Limb (tissue), 2 donors: ENCODE results near the gene PTPRE.

Experiments
- DNase-seq, 2 donors: peaks; one replicate each; pipeline ENCODE4 v3.0.0-alpha.2; 2016; ENCODE audit errors: extremely low spot score in 2 of 2

PTPRE gene

DNA sequence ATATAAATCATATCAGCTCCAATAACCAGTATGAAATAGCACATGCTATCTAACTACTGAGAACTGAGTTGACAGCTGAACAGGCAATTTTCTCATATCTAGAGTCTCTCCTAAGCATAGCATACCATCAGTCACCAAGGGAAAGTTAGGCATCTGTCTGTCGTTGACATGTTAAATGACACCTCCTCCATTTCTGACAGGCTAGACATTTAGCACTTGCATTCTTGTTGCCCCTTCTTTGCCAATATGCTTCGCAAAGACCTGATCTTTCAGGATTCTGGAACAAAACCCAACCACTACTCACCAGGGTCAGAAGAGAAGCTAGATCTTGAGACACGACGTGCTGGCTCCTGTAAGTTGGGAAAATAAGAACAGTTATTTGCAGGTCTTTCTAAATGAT is 209.3 kb downstream of the PTPRE start:
- DNase-seq = no peak

GRCh38 chr10:128116851-128117615 is 210.1 kb downstream of the PTPRE start:
- no peak for DNase-seq

DNA sequence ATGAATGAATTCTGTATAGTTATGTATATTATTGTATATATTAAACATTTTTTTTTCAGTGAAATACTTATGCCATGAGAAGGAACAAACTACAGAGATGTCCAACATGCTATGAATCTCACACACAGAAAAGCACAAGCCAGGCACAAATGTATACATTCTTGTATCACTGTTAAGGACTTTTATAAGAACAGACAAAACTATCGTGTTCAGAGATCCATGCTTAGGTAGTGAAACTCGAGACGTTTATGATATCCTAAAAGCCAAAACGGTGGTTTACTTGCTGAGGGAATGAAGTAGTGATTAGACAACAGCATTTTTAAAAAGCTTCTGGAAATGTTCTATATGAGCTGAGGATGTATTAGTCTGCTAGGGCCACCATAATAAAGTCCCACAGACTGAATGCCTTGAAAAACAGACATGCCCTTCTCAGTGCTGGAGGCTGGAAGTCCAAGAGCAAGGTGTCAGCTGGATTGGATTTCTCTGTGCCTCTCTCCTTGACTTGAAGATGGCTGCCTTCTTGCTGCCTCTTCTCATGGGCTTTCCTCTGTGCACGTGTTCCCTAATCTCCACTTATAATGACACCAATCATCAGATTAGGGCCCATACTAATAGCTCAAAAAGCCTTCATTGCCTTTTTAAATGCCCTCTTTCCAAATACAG is 215.0 kb downstream of the PTPRE start:
- DNase-seq = no peak

DNA sequence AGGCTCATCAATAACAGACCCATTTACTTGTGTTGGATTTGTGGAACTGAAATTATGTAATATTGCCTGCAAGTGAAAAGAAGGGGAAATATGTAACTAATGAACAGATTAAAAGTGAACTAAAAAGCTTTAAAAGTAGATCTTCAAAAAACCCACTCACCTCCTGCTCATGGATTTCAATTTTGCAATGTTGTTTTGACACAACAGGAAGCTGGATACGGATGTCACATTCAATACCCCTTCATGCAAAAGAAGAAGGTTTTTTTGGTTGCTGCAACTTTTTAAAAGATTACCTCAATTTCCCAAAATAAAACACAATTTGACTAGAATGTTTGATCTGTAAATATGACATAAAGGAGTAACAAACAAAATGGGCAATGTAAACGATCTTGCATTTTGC is 216.0 kb downstream of the PTPRE start:
- no peak for DNase-seq

DNA sequence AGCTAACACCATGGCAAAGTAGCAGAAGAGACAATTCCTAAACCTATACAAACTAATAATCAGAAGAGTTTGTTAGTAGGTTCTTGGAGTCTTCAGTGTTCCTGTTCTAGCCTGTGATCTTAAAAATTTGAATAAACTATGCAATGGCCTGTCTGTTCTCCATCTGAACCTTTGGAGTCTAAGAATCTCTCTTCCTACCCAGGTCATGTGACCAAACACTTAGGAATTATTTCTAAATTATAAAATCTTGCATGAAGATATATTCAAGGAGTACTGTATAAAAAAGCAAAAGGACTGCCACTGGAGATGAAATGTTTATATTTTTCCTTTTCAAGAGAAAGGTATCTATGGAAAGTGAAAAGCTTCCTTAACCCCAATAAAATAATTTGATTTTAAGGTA is 216.9 kb downstream of the PTPRE start:
- no peak for DNase-seq

DNA sequence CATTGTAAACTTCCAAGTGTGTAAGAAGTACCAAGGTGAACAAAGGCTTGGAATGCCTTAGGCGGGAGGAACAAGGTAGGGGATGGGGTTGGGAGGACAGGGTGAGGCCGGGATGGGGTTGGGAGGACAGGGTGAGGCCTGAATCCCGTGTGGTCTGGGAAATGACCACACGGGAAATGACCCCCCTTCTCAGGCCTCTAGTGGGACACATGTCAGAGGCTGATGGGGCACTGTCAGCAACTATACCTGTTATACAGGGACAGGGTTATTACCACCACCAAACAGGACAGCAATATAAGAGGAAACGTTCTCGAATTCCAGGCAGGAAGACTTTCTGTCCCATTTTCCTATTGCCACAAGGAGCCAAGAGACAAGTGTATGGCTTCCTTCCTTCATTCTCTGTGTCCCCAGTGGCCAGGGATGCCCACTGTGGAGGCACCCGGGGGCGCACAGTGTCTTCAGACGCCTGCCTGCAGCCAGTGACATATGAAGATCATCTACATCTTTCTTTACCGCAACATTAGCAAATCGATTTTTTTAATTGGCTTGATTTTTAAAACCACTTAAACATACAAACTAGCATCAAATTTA is 218.0 kb downstream of the PTPRE start:
- DNase-seq = no peak

- no peak for DNase-seq
Measured at GRCh38 chr10:128125416-128125943, 218.6 kb downstream of the PTPRE start.

GRCh38 chr10:128125944-128126764 is 219.3 kb downstream of the PTPRE start, which contains the start of gene MKI67:
Gene MKI67 (minus strand): TSS chr10:128126423. CDS start chr10:128125667, 756 bp downstream.
- DNase-seq = peak; percentile 92 to 93

DNA sequence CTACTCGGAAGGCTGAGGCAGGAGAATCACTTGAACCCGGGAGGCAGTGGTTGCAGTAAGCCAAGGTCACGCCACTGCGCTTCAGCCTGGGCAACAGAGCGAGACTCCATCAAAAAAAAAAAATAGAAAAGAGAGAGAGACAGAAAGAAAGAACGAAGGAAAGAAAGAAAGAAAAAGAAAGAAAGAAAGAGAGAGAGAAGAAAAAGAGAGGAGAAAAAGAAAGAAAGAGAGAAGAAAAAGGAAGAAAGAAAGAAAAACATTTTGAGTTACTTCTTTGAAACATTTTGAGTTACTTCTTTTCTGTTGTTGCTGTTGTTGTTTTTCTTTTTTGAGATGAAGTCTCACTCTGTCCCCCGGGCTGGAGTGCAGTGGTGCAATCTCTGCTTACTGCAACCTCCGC is 221.7 kb downstream of the PTPRE start:
- no peak for DNase-seq

- no peak for DNase-seq
Measured at GRCh38 chr10:128130051-128130450, 223.1 kb downstream of the PTPRE start.
